Bronchial epithelial cell (primary cell): ENCODE measurements around the gene CNTN5. TPM values are rescaled to one million over a fixed set of nuclear protein-coding genes. Genes with fewer than 3 reads are reported as not detected.

Experiments
- DNase-seq: peaks from one replicate; pipeline ENCODE4 v3.0.0-alpha.2; 2010; ENCODE audit warnings: low read depth
- FAIRE-seq: peaks from 2 replicates; lab custom pipeline; 2011; peaks lifted over from hg19 to GRCh38; lab: Jason Lieb, UNC
- H3K27me3 ChIP-seq: 2 replicates; pipeline ENCODE4 v1.5.1; 2011; ENCODE audit warnings: low read length; ENCODE audit not compliant: control insufficient read depth, insufficient read depth
- H3K36me3 ChIP-seq: 2 replicates; pipeline ENCODE4 v1.5.1; 2011; ENCODE audit warnings: low read length; ENCODE audit not compliant: control insufficient read depth, insufficient read depth
- H3K4me3 ChIP-seq: 2 replicates; pipeline ENCODE4 v1.5.1; 2011; ENCODE audit warnings: mild to moderate bottlenecking, low read depth, low read length, control low read depth
- CTCF ChIP-seq: IDR thresholded peaks from 2 replicates; pipeline ENCODE4 v1.5.1; 2011; ENCODE audit warnings: mild to moderate bottlenecking, moderate library complexity, low read length, control low read depth, inconsistent platforms; ENCODE audit not compliant: insufficient read depth, severe bottlenecking
- total RNA-seq: library from RNA; depleted of rRNA; stranded (reverse); fragments of >200 nt; gene quantifications from 2 replicates; pipeline ENCODE4 v1.2.1, GENCODE V29; 2014

Gene CNTN5
- total RNA-seq, 1 donor from 2014 or later, result not detected

GRCh38 chr11:99241066-99241465 lies 220.3 kb downstream of the CNTN5 start:
- Histone ChIP-seq H3K4me3 (no peak overlapping the region), H3K36me3 (no peaks in the 10 kb centered on the region), H3K27me3 (no peaks in the 10 kb centered on the region)
- no peak for TF ChIP-seq CTCF
- FAIRE-seq, result no peak
- DNase-seq, result no peak

GRCh38 chr11:99244613-99245012 lies 223.9 kb downstream of the CNTN5 start:
- FAIRE-seq, result no peak
- no peaks in the 10 kb centered on the region for H3K36me3 ChIP-seq
- DNase-seq, result no peak
- H3K4me3 ChIP-seq, result no peak overlapping the region
- no peak for TF ChIP-seq CTCF
- no peaks in the 10 kb centered on the region for H3K27me3 ChIP-seq

GRCh38 chr11:99246199-99246598 lies 225.4 kb downstream of the CNTN5 start:
- Histone ChIP-seq H3K27me3 (no peaks in the 10 kb centered on the region), H3K36me3 (no peaks in the 10 kb centered on the region), H3K4me3 (no peak overlapping the region)
- no peak for FAIRE-seq
- DNase-seq, result no peak
- no peak for TF ChIP-seq CTCF

- FAIRE-seq (no peak), DNase-seq (no peak)
- H3K4me3 ChIP-seq, result no peak overlapping the region
- no peaks in the 10 kb centered on the region for H3K36me3 ChIP-seq
- TF ChIP-seq CTCF, result no peak
- no peaks in the 10 kb centered on the region for H3K27me3 ChIP-seq
Measured at GRCh38 chr11:99256614-99257013, 235.9 kb downstream of the CNTN5 start.

GRCh38 chr11:99257131-99257530 lies 236.4 kb downstream of the CNTN5 start:
- no peak for FAIRE-seq
- no peaks in the 10 kb centered on the region for H3K27me3 ChIP-seq
- H3K36me3 ChIP-seq, result no peaks in the 10 kb centered on the region
- no peak for TF ChIP-seq CTCF
- no peak overlapping the region for H3K4me3 ChIP-seq
- DNase-seq, result peak; percentile 12

GRCh38 chr11:99260696-99261095 lies 239.9 kb downstream of the CNTN5 start:
- DNase-seq, result no peak
- FAIRE-seq, result no peak
- no peak for TF ChIP-seq CTCF
- H3K36me3 ChIP-seq, result no peaks in the 10 kb centered on the region
- no peak overlapping the region for H3K4me3 ChIP-seq
- H3K27me3 ChIP-seq, result no peaks in the 10 kb centered on the region
